Measurements from ENCODE around the gene TFPI. TPM values are rescaled to one million over a fixed set of nuclear protein-coding genes. Genes with fewer than 3 reads are reported as not detected.
"Not testable (repeated sequence)": the region's sequence is repeated elsewhere in the genome, so short reads cannot be mapped to it uniquely, and the experiment has no call there.

The TFPI gene
- total and polyA plus RNA-seq, 3 donors from 2014 or later = 10.5 to 13.5 (median 10.5) TPM

GRCh38 chr2:187577310-187577709 lies 23.1 kb upstream of the TFPI start:
- DNase-seq = no peak
- Histone ChIP-seq H3K36me3 (ENCODE audit: low read depth, missing control alignments) (no peaks in the 10 kb centered on the region), H3K27ac (no peak overlapping the region), H3K27me3 (no peaks in the 10 kb centered on the region), H3K4me1 (no peaks in the 10 kb centered on the region), H3K9me3 (no peaks in the 10 kb centered on the region), H3K4me3 (no peak overlapping the region)
- 88 to 100% methylated on average over 2 of the region's 2 CpGs for WGBS, 2 donors
- intact Hi-C loops (cut with DNase I; ENCODE audit: low total_unique reads) = no loop called here
- no peak for TF ChIP-seq POLR2A (IDR thresholded peaks at IDR 0.05)
- TF ChIP-seq CTCF (IDR thresholded peaks at IDR 0.05) = no peak

GRCh38 chr2:187576906-187577305 lies 22.7 kb upstream of the TFPI start:
- Histone ChIP-seq H3K27ac (no peak overlapping the region), H3K9me3 (no peaks in the 10 kb centered on the region), H3K4me1 (no peaks in the 10 kb centered on the region), H3K27me3 (no peaks in the 10 kb centered on the region), H3K4me3 (no peak overlapping the region), H3K36me3 (ENCODE audit: low read depth, missing control alignments) (no peaks in the 10 kb centered on the region)
- intact Hi-C loops (cut with DNase I; ENCODE audit: low total_unique reads) = no loop called here
- no peak for DNase-seq
- TF ChIP-seq CTCF (IDR thresholded peaks at IDR 0.05) (no peak), POLR2A (IDR thresholded peaks at IDR 0.05) (no peak)

GRCh38 chr2:187575751-187576067 lies 21.5 kb upstream of the TFPI start:
- Histone ChIP-seq H3K4me3 (no peak overlapping the region), H3K27me3 (no peaks in the 10 kb centered on the region), H3K4me1 (no peaks in the 10 kb centered on the region), H3K36me3 (ENCODE audit: low read depth, missing control alignments) (no peaks in the 10 kb centered on the region), H3K9me3 (no peaks in the 10 kb centered on the region), H3K27ac (no peak overlapping the region)
- 20 to 31% methylated on average over 1 of the region's 1 CpG for WGBS, 2 donors
- no peak for TF ChIP-seq POLR2A (IDR thresholded peaks at IDR 0.05)
- TF ChIP-seq CTCF (IDR thresholded peaks at IDR 0.05) = no peak
- DNase-seq = no peak
- intact Hi-C loops (cut with DNase I; ENCODE audit: low total_unique reads) = no loop called here

DNA sequence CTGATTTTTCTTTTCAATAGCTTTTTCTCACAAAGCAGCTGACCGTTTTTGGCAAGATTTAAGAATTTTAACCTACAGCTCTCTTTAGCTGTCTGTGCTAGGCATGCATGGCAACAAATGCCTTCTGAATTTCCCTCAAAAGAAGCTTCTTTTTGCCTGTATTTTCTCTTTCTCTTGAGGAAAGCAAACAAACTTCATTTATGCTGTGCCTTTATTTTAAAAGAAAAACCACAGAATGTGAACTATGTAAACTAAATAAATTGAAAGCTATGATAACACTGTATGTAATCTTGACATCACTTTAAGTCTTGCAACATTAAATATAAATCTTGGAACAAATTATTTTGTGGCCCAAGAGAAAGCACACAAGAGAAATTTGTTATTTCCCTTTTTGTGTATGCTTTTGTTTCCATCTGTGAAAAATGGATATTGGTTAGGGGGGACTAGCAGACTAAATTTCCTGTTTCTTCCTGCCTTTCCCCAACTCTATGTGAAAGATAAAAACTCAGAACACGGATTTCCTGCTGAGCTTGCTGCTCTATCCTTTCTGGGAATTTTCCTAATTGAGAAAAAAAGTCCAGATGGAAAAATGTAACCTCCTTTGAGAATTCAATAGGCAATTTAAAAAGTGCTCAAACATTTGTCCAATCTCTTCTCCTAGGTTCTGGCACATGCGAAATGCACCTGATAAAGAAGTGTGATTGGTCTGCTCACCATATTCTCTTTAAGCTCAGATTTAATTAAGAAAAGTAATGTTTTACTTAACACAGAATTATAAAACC lies 20.9 kb upstream of the TFPI start:
- no peaks in the 10 kb centered on the region for H3K4me1 ChIP-seq
- no peak for DNase-seq
- H3K27me3 ChIP-seq = no peaks in the 10 kb centered on the region
- no peaks in the 10 kb centered on the region for H3K36me3 ChIP-seq (ENCODE audit: low read depth, missing control alignments)
- no peak for TF ChIP-seq POLR2A (IDR thresholded peaks at IDR 0.05)
- no peak for TF ChIP-seq CTCF (IDR thresholded peaks at IDR 0.05)
- intact Hi-C loops (cut with DNase I; ENCODE audit: low total_unique reads) = no loop called here
- H3K9me3 ChIP-seq = no peaks in the 10 kb centered on the region
- H3K4me3 ChIP-seq = no peak overlapping the region
- WGBS, 2 donors = 33 to 36% methylated on average over 3 of the region's 3 CpGs
- H3K27ac ChIP-seq = no peak overlapping the region

DNA sequence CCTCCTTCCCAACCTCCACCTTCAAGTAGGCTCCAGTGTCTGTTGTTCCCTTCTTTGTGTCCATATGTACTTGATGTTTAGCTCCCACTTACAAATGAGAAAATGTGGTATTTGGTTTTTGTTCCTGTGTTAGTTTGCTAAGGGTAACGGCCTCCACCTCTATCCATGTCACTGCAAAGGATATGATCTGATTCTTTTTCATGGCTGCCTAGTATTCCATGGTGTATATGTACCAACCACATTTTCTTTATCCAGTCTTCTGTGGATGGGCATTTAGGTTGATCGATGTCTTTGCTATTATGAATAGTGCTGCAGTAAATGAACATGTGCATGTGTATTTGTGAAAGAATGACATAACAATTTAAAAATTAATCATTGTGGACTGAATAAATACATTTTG lies 19.5 kb upstream of the TFPI start:
- no peaks in the 10 kb centered on the region for H3K36me3 ChIP-seq (ENCODE audit: low read depth, missing control alignments)
- no peaks in the 10 kb centered on the region for H3K27me3 ChIP-seq
- WGBS, 2 donors = 97 to 98% methylated on average over 2 of the region's 2 CpGs
- no peak for DNase-seq
- H3K9me3 ChIP-seq = no peaks in the 10 kb centered on the region
- no peak overlapping the region for H3K4me3 ChIP-seq
- H3K4me1 ChIP-seq = no peaks in the 10 kb centered on the region
- intact Hi-C loops (cut with DNase I; ENCODE audit: low total_unique reads) = no loop called here
- no peak overlapping the region for H3K27ac ChIP-seq
- TF ChIP-seq CTCF (IDR thresholded peaks at IDR 0.05) (no peak), POLR2A (IDR thresholded peaks at IDR 0.05) (no peak)

GRCh38 chr2:187571996-187572395 lies 17.8 kb upstream of the TFPI start:
- DNase-seq; H3K4me3 ChIP-seq; H3K4me1 ChIP-seq; H3K27ac ChIP-seq; H3K36me3 ChIP-seq (ENCODE audit: low read depth, missing control alignments); intact Hi-C loops (cut with DNase I; ENCODE audit: low total_unique reads); H3K9me3 ChIP-seq; H3K27me3 ChIP-seq: not testable (repeated sequence)
- 86 to 93% methylated on average over 5 of the region's 5 CpGs for WGBS, 2 donors
